Stimulated activated CD4-positive, alpha-beta T cell treated with anti-CD3 and anti-CD28 coated beads, Interleukin-15, amount 100 ng/mL, for 48 hours (primary cell): ENCODE measurements around the gene AGK.

Experiments used
- DNase-seq, 2 donors: peaks; one replicate each; pipeline ENCODE4 v3.0.0-alpha.2; 2020; ENCODE audit warnings: low read depth in 2 of 2

AGK gene, protein sequence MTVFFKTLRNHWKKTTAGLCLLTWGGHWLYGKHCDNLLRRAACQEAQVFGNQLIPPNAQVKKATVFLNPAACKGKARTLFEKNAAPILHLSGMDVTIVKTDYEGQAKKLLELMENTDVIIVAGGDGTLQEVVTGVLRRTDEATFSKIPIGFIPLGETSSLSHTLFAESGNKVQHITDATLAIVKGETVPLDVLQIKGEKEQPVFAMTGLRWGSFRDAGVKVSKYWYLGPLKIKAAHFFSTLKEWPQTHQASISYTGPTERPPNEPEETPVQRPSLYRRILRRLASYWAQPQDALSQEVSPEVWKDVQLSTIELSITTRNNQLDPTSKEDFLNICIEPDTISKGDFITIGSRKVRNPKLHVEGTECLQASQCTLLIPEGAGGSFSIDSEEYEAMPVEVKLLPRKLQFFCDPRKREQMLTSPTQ

DNA sequence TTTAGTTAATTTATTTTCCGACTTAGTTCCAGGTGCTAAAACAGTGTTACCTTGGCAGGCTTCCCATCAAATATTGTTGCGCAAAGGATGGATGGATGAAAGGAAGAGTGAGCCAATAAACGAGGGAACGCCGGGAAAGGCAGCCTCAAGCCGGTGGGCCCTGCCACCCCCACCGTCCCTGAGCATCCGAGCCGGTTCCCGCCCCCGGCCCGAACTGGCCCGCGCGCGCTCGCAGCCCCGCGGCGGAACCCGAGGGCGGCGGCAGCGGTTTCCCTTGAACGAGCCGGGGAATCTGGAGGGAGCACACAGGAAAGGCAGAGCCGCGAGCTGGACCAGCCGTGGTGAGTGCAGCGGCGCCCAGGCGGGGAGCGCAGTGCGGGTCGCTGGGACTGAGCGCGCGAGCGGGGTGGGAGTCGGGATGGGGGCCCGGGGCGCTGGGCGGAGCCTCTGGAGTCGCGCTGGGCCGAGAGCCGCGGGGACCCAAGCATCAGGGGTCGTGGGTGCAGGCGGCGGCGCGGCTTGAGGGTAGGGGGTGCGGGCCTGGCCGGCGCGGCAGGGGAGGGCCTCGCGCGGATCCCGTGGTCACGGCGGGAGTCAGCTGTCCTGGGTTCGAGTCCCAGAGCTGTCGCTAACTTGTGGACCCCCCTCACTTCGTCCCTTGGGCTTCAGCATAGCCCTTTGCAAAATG lies at the start of gene AGK:
Gene AGK, plus strand, starts transcription at position 317 of the 688 bp plus-strand sequence. CDS start 4,057 bp downstream, outside the sequence.
- DNase-seq = peak; percentile 68 to 73

DNA sequence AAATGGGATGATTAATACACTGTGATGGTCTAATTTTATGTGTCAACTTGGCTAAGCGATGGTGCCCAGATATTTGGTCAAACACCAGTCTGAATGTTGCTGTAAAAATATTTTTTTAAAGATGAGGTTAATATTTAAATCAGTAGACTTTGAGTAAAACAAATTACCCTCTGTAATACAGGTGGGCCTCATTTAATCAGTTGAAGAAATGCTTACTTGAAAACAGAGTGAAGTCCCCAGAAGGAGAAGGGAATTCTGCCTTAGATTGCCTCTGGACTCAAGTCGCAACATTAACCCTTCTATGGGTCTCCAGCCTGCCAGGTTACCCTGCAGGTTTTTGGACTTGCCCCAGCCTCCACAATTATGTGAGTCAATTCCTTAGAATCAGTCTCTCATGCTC lies 49.8 kb upstream of the AGK start:
- no peak for DNase-seq

DNA sequence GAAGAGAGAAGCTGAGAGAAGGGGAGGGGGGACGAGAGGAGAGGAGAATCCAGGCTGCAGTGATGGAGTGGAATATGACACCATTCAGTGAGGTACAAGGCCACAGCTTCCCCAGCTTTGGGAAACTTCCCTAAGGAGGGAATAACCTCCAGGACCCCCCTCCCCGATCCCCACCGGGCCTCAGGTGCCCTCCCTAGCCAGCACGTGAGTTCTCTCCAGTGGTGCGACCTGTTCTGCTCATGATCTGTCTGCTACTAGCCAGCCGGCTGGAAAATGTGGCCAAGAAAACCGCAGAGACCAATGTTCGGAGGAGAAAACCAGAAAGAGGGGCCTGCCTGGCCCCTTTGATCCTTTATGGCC lies 39.9 kb upstream of the AGK start:
- no peak for DNase-seq

DNA sequence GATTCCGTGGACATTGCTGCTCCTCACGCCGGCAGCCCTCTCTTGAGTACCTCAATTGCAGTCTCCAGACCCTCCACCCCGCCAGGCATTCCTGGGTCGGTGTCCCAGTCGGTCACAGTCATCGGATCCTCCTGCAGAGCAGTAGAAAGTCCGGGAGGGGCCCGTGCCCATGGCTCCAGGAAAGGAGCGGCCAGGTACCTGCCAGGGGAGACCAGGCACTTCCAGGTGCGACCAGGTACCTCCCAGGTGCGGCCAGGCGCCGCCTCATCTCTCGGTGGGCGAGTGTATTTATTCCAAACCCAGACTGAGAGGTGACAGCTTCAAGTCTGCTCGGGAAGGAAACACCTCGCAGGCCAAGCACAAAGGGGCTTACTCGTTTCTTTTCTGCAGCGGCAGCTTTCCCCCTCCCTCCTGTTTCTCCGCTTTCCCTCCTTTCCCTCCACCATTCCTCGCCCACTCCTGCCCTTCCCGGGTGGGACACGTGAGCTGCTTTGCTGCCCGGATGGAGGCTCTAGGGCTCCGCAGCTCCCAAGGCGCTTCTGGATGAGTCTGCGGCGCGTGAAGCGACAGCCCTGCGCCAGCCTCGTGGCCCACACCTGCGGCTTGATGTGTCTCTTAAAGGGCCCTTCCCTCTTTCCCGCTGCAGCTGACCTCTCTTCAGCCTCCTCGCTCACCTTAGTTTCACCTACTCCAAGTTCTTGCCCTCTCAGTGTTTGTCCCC lies 39.4 kb upstream of the AGK start:
- no peak for DNase-seq

DNA sequence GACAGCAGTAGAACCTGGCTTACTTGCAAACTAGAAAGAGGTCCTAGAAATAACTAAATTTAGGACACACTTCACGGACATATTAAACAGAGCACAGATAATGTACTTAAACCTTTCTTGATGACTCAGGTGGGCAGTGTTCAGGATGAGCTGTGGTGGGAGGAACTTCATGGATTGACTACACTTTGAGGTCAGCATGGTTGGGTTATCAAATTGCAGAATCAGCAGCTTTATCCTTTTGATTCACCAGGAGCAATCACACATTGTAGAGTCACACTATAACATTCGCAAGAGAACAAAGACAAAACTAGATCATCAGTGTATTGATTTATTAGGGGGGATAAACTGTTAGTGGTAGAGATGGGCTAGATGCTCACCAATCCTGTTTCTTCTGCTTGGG lies 38.6 kb upstream of the AGK start:
- no peak for DNase-seq

DNA sequence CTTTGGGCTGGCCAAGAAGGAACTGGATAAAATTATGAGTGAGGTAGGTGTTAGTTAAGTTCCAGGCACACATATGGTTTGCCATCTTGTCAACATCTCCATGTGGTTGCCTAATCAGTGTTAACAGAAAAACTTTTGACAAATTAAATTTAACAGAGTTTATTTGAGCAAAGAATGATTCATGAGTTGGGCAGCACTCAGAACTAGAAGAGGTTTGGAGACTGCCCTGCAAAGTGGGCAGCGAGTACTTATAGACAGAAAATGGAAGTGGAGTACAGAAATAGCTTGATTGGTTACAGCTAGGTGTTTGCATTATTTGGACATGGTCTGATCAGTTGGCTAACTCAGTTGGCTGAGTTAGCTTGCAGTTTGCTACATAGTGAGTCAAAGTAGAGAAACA lies 37.5 kb upstream of the AGK start:
- no peak for DNase-seq

DNA sequence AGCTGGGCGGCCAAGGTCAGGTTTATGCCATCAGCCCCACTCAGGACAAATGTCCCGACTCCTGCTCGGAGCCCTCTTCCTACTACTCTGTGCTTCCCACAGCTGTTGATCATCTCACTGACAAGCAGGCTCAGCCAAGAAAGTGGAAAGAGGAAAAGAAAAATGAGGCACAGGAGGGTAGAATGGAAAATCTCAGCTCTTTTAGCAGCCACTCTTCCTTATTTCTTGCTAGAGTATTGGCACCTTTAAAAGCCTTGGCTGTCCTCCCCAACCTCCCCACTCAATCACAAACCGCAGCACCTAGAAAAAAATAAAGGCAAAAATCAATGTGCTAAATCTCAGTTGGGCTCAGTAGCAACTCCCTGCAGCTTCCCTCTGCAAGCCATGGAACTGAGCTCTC lies 35.3 kb upstream of the AGK start:
- no peak for DNase-seq

DNA sequence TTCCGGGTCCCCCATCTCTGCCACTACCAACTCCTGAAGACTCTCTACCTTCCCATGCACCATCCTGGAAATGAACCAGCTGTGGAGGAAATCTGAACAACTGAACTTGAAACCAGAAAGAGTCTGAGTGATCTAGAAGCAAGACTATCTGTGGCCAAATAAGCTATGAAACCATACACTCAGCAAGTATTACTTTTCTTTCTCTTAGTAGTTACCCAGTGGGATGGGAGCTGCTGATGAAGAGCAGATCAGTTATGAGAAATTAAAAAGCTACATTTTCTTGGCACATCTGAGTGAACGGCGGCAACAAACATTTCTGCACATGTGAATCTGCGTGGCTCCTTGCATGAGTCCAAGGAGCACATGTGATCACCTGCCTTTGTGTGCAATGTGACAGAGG lies 31.6 kb upstream of the AGK start:
- no peak for DNase-seq

DNA sequence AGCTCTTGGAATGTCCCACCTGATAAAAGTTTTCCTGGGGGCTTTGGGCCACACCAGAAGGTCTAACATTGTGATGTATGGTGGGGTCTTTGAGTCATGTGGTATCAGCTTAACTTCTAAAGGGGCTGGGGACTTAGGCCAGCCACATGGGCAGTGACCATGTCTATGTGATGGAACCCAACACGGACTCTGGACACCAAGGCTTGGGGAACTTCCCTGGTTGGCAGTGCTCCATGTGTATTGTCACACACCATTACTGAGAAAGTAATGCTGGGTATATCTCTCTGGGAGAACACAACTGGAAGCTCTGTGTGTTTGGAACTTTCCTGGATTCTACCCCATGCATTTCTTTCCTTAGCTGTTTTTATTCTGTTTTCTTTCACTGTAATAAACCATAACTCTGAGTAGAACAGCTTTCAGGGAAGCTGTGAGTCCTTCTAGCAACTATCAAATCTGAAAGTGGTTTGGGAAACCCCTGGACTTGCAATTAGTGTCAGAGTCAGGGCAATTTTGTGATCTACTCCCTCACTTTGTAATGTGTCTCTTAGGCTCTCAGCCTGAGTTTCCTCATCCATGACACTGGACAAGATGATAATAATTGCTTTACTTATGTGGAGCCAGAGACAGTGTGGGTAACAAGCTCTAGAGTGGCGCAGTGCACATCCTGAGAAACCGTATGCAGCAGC lies 28.4 kb upstream of the AGK start:
- no peak for DNase-seq

DNA sequence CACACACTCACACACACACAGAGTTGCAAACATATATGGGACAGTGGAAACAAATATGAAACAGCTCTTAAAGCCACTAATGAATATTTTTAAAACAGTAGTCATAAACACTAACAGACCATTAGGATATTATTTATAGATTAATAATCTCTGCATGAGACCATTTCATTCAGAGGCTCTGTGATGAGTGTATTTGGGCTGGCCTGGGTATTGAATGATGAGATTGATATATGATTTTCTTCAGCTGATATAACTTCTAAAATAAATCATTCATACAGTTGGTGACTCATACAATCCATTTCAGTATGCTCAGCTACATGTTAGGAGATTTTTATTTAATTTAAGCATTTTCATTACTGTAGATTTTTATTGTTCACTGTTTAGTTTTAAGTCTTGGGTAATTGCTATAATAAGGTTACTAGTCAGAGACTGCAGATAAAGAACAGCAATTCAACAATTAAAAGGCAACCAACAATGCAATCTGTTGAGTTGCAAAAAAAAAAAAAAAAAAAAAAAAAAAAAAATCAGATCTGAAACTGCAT lies 25.2 kb upstream of the AGK start:
- no peak for DNase-seq

DNA sequence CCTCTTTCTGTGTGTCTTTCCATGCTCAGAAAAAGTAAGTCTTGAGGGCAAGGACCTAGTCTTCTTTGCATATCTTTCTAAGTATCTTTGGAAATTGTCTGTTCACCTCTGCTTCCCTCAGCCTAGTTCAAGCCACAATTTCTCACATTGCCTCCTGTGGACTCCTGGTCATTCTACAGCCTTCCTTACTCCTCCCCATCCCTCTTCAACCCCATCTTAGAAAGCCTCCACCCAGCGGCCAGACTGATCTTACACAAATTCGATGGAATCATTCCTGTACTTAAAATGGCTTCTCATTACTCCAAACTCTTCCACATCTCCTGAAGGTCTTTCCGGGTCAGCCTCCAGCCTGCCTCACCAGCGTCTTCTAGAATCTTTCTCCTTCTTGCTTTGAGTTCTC lies 24.1 kb upstream of the AGK start:
- DNase-seq = no peak

DNA sequence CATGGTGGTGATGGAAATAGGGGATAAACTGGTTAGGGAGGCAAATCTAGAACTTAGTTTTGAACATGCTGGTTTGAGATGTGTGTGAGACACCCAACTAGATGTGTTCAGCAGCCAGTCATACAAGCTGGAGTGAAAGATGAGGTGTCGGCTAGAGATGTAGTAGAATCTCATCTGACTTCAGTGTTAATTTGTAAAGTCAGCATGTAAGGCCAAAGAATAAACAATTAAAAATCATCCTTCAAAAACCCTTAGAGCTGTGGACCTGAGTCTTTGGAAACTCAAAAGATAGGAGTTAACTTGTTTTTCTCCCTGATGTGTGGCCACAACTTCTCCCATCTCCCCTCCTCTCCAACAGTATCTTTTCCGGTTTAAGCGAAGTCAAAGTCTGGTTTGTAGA lies 22.8 kb upstream of the AGK start:
- no peak for DNase-seq

DNA sequence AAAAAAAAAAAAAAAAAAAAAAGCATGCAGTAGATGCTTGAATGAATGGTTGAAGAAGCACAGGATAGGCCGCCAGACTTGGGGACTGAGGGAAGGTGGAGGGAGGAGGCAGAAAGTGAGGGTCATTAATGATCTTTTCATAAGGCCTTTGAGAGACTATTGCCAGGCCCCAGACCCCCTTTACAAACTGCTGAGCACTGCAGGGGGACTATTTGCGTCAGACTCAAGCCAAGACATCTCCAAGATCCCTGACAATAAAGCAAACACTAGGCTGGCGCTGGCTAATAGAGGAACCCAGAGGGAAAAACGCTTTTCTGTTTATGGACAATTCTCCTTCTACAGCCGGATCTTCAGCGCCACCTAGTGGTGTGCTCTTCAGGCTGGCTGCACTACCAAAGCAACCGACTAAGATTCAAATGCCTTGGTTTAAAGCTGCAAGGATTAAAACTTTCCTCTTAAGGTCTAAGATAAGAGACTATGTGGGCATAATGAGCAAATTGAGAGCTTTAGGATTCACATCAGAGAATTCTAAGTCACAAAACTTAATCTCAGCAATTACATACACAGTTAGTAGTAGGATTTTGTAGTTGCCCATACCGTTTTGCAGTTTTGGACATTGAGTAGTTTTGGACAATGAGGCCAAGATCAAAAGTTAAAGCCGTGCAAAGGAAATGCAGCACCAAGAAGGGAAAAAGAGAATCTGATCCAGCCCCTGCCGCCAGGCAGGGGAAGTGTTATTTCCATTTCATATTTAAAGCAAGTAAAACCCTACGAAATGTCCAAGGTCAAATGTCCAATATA lies 17.9 kb upstream of the AGK start:
- peak in 1 of 2 donors; percentile 39 for DNase-seq

DNA sequence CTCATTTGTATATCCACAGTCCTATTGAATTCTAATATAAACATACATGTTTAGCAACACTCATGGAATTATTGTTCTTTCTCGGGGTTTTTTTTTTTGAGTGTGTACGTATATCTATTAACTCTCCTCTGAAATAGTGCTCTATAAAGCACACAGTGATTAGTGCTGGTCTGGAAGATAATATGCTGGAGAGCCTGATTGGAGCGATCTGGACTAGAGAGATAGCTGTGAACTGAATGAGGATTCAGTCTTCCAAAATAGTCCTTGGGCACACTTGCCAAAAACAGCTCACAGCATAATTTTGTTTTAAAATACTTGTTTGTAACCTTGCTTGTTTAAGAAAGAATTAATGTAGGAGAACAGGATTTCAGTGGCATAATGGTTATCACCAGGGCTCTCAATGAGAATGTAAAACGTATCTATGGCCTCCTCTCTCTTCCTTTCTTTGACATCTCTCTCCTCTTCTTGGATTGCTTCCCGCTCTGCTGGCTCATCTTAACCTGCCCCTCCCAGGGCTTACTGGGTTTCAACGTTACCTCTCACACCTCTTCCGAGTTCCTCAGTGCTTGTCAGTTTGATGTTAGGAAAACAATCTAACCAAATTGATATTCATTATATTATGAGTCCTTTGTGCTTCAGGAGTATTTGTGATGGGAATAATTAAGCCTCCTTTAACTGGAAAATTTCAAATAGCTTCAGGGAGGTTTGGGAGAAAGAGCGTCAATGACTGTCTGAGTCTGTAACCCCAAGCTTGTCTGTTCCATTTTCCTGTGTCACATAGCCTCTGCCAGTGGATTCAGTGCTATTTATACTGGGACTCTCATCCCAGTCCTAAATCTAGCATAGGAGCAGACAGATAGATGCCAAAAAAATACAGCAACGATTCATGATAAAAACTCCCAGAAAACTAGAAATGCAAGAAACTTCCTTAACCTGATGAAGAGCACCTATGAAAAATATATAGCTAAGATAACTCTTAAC lies 16.2 kb upstream of the AGK start:
- no peak for DNase-seq

DNA sequence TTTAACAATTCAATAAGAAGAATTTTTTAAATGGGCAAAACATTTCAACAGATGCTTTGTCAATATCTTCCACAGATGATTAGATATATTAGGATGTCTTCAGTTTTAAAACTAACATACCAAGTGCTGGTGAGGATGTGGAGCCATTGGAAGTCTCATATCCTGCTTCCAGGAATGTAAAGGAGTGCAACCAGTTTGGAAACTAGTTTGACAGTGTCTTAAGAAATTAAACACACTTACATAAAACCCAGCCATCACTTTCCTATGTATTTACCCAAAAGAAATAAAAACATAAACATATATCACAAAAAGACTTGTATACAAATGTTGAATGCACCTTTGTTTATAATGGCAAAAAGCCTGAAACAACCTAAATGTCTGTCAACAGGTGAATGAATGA lies 13.3 kb upstream of the AGK start:
- no peak for DNase-seq

DNA sequence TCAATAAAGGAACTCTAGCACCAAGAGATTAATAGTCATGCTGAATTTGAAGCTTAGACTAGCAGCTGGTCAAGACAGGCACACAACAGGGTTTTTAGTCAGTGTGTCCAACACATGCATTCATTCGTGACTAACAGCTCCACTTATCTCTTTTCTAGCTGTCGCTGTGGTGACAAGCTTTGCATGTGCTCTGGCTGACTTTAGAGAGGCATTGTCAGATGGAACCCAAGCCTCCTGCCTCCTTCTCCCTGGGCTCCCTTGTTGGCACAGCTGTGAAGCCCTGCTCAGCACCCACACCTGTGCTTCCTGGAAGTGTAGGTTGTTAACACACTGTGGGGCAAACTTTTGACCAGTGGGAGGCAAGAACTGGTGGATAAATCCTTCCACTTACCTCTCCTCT lies 9.8 kb upstream of the AGK start:
- DNase-seq = no peak

DNA sequence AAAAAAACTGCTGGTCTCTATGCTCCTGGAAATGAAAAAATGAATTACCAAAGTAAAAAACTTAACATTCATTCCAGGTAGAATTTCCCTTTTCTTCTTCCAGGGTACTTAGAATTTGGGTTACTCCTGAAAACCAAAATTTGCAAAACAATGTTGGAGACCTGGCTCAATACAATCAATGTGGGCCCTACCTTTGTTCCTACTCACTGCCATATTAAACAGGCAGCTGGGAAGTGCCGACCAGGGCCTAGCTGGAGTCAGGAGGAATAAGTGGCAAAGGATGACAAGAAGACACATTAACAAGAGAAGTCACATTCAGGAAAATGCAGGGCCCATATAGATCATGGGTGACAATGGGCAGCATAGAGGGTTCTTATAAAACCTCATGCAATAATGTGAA lies 6.4 kb upstream of the AGK start:
- no peak for DNase-seq

DNA sequence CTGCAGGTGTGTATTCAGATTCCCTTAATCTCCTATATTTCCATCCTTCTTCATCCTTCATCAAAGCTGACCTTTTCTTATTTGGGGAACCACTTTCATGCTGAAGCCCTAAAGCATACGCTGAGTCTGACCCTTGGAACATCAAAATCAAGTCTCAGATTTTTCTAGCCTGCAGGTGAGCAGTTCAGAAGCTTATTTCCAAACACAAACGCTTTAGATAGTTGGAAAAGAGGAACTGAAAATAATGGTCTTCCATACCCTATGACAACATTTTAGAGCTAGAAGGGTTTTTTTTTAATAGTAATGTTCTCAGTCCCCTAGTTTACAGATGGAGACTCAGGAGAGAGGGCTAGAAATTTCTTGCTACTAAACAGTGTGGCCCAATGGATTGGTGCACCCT lies 1.6 kb upstream of the AGK start:
- DNase-seq = no peak

DNA sequence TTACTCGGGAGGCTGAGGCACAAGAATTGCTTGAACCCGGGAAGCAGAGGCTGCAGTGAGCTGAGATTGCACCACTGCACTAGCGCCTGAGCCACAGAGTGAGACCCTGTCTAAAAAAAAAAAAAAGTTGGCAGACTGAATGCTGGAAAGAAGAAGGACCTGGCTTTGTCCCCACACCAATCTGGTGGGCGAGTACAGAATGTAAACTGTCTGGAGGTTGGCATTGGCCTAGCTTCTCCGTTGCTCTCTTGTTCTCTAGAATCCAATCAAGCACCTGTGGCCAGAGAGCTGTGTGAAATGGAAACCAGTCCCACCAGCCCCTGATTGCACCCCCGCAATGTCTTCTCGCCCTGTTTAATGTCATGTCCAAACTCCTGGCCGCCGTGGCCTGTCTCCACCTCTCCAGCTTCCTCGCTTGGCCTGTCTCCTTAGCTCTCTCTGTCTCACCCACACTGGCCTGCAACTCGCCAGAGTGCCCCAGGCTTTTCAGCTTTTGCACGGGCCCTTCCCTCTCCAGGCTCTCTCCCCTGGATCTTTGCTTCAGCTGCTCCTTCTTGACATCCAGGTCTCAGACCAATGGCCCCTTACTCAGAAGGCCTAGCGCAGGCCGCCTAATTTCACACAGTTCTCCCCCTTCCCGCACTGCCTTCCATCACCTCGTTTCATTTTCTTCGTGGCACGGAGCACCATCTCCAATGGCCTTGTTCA lies 670 bp upstream of the AGK start:
- DNase-seq = no peak
